ENCODE results near the gene MYBPC1.
"Not testable (repeated sequence)": the region's sequence is repeated elsewhere in the genome, so short reads cannot be mapped to it uniquely, and the experiment has no call there.

Gene MYBPC1

GRCh38 chr12:101594700-101595099 lies at the start of gene MYBPC1:
MYBPC1 (plus strand) TSS chr12:101594971; CDS start chr12:101595071, 100 bp downstream.
- in situ Hi-C loops (cut with MboI; ENCODE audit: low sequenced_read_pairs) = no loop called here

GRCh38 chr12:101551362-101552114 lies 43.2 kb upstream of the MYBPC1 start:
- in situ Hi-C loops (cut with MboI; ENCODE audit: low sequenced_read_pairs) = no loop called here

GRCh38 chr12:101552277-101552676 lies 42.5 kb upstream of the MYBPC1 start:
- in situ Hi-C loops (cut with MboI; ENCODE audit: low sequenced_read_pairs) = no loop called here

- in situ Hi-C loops (cut with MboI; ENCODE audit: low sequenced_read_pairs) = no loop called here
These were observed 37.7 kb upstream of the MYBPC1 start for GRCh38 chr12:101557094-101557493.

GRCh38 chr12:101558726-101559125 lies 36.0 kb upstream of the MYBPC1 start:
- in situ Hi-C loops (cut with MboI; ENCODE audit: low sequenced_read_pairs) = not testable (repeated sequence)

- in situ Hi-C loops (cut with MboI; ENCODE audit: low sequenced_read_pairs) = no loop called here
These were observed 31.6 kb upstream of the MYBPC1 start for GRCh38 chr12:101563212-101563611.

- in situ Hi-C loops (cut with MboI; ENCODE audit: low sequenced_read_pairs) = no loop called here
These were observed 29.9 kb upstream of the MYBPC1 start for GRCh38 chr12:101564912-101565311.

- in situ Hi-C loops (cut with MboI; ENCODE audit: low sequenced_read_pairs) = no loop called here
These were observed 28.5 kb upstream of the MYBPC1 start for GRCh38 chr12:101566318-101566717.

- in situ Hi-C loops (cut with MboI; ENCODE audit: low sequenced_read_pairs) = no loop called here
These were observed 26.9 kb upstream of the MYBPC1 start for GRCh38 chr12:101567918-101568317.

- in situ Hi-C loops (cut with MboI; ENCODE audit: low sequenced_read_pairs) = no loop called here
These were observed 24.7 kb upstream of the MYBPC1 start for GRCh38 chr12:101570047-101570446.

- in situ Hi-C loops (cut with MboI; ENCODE audit: low sequenced_read_pairs) = no loop called here
These were observed 23.7 kb upstream of the MYBPC1 start for GRCh38 chr12:101571105-101571504.

GRCh38 chr12:101573743-101574142 lies 21.0 kb upstream of the MYBPC1 start:
- in situ Hi-C loops (cut with MboI; ENCODE audit: low sequenced_read_pairs) = no loop called here

- in situ Hi-C loops (cut with MboI; ENCODE audit: low sequenced_read_pairs) = no loop called here
These were observed 16.4 kb upstream of the MYBPC1 start for GRCh38 chr12:101578417-101578816.

- in situ Hi-C loops (cut with MboI; ENCODE audit: low sequenced_read_pairs) = no loop called here
These were observed 13.6 kb upstream of the MYBPC1 start for GRCh38 chr12:101581190-101581589.

GRCh38 chr12:101582937-101583336 lies 11.8 kb upstream of the MYBPC1 start:
- in situ Hi-C loops (cut with MboI; ENCODE audit: low sequenced_read_pairs) = no loop called here

- in situ Hi-C loops (cut with MboI; ENCODE audit: low sequenced_read_pairs) = no loop called here
These were observed 4.4 kb upstream of the MYBPC1 start for GRCh38 chr12:101590383-101590782.

- in situ Hi-C loops (cut with MboI; ENCODE audit: low sequenced_read_pairs) = no loop called here
These were observed 3.0 kb upstream of the MYBPC1 start for GRCh38 chr12:101591781-101592180.

- in situ Hi-C loops (cut with MboI; ENCODE audit: low sequenced_read_pairs) = no loop called here
These were observed 2.3 kb upstream of the MYBPC1 start for GRCh38 chr12:101592448-101592847.

- in situ Hi-C loops (cut with MboI; ENCODE audit: low sequenced_read_pairs) = no loop called here
These were observed 1.9 kb upstream of the MYBPC1 start for GRCh38 chr12:101592921-101593320.

GRCh38 chr12:101596172-101596571 lies 1.4 kb downstream of the MYBPC1 start:
- in situ Hi-C loops (cut with MboI; ENCODE audit: low sequenced_read_pairs) = no loop called here

GRCh38 chr12:101597164-101597563 lies 2.4 kb downstream of the MYBPC1 start:
- in situ Hi-C loops (cut with MboI; ENCODE audit: low sequenced_read_pairs) = no loop called here

- in situ Hi-C loops (cut with MboI; ENCODE audit: low sequenced_read_pairs) = no loop called here
These were observed 3.7 kb downstream of the MYBPC1 start for GRCh38 chr12:101598483-101598882.

GRCh38 chr12:101599311-101599710 lies 4.5 kb downstream of the MYBPC1 start:
- in situ Hi-C loops (cut with MboI; ENCODE audit: low sequenced_read_pairs) = no loop called here

All from HL-60/S4 treated with phorbol 12-myristate 13-acetate at 8.2 ng/mL for 4 days and 3 days (cell line).